Measurements from ENCODE around the gene TANC1.

DNA sequence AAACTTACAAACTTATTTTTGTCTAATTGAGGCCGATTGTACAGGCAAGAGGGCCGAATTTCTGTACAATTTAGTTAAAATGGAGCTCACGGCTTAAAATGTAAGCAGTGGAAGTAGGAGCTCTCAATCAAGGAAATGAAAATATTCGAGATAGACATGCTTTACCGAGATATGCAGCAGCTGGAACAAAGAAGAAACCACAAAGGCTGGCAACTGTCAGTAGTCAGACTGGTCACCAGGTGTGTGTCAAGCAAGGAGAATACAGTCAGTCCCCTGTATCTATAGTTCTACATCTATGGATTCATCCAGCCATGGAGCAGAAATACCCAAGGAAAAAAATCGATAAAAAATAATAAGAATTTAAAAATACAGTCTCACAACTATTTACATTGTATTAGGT is 195.5 kb downstream of the TANC1 start:
- no peak for TF ChIP-seq POLR2A (IDR thresholded peaks at IDR 0.05)
- TF ChIP-seq, protein P1, sequence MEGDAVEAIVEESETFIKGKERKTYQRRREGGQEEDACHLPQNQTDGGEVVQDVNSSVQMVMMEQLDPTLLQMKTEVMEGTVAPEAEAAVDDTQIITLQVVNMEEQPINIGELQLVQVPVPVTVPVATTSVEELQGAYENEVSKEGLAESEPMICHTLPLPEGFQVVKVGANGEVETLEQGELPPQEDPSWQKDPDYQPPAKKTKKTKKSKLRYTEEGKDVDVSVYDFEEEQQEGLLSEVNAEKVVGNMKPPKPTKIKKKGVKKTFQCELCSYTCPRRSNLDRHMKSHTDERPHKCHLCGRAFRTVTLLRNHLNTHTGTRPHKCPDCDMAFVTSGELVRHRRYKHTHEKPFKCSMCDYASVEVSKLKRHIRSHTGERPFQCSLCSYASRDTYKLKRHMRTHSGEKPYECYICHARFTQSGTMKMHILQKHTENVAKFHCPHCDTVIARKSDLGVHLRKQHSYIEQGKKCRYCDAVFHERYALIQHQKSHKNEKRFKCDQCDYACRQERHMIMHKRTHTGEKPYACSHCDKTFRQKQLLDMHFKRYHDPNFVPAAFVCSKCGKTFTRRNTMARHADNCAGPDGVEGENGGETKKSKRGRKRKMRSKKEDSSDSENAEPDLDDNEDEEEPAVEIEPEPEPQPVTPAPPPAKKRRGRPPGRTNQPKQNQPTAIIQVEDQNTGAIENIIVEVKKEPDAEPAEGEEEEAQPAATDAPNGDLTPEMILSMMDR (IDR thresholded peaks at IDR 0.05) = no peak
